ENCODE measurements around the gene TJP1.

TJP1 gene

DNA sequence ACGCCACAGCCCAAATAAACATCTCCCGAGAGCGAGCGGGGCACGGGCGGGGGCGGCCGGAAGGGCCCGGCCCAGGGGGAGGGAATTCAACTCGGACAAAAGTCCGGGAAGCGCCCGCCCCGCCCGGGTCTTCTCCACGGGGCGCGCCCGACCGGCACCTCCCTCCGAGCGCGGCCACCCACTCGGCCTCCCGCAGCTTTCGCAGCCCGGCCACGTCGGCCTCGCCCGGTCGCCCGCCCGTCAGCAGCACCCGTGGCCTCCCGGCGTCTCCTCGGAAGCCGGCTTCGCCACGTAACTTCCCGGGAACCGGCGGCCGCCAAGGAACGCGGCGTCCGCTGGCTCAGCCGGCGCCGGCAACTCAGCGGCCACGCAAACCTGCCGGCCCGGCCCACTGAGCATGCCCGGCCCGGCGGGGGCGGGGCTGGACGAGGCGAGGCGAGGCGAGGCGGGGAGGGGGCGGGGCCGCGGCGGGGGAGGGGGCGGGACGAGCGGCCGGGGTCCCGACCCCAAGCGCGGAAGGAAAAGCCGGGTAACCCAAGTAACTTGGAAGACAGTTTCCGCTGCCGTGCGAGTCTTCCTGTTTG lies at the start of gene TJP1:
Gene TJP1, minus strand, starts transcription at position 369 of the 584 bp plus-strand sequence. CDS start 440 bp downstream, outside the sequence.
- ATAC-seq, result peak; percentile 88
- no peak for TF ChIP-seq ZNF565 (CRISPR knock-in tag; conservative IDR thresholded peaks at IDR 0.05; ENCODE audit: low read depth)
- no peak for TF ChIP-seq RARB (CRISPR knock-in tag; IDR thresholded peaks at IDR 0.05)
- TF ChIP-seq, protein P1, sequence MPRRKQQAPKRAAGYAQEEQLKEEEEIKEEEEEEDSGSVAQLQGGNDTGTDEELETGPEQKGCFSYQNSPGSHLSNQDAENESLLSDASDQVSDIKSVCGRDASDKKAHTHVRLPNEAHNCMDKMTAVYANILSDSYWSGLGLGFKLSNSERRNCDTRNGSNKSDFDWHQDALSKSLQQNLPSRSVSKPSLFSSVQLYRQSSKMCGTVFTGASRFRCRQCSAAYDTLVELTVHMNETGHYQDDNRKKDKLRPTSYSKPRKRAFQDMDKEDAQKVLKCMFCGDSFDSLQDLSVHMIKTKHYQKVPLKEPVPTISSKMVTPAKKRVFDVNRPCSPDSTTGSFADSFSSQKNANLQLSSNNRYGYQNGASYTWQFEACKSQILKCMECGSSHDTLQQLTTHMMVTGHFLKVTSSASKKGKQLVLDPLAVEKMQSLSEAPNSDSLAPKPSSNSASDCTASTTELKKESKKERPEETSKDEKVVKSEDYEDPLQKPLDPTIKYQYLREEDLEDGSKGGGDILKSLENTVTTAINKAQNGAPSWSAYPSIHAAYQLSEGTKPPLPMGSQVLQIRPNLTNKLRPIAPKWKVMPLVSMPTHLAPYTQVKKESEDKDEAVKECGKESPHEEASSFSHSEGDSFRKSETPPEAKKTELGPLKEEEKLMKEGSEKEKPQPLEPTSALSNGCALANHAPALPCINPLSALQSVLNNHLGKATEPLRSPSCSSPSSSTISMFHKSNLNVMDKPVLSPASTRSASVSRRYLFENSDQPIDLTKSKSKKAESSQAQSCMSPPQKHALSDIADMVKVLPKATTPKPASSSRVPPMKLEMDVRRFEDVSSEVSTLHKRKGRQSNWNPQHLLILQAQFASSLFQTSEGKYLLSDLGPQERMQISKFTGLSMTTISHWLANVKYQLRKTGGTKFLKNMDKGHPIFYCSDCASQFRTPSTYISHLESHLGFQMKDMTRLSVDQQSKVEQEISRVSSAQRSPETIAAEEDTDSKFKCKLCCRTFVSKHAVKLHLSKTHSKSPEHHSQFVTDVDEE (CRISPR knock-in tag; IDR thresholded peaks at IDR 0.05), result no peak
- no peak for TF ChIP-seq SNAI2 (CRISPR knock-in tag; IDR thresholded peaks at IDR 0.05)
- TF ChIP-seq ARNTL (CRISPR knock-in tag; IDR thresholded peaks at IDR 0.05; ENCODE audit: borderline replicate concordance, low read depth), result no peak
- no peak for TF ChIP-seq PPARA (CRISPR knock-in tag; IDR thresholded peaks at IDR 0.05; ENCODE audit: borderline replicate concordance)
- TF ChIP-seq ZFP30 (CRISPR knock-in tag; IDR thresholded peaks at IDR 0.05), result no peak
- no peak for TF ChIP-seq BACH2 (CRISPR knock-in tag; IDR thresholded peaks at IDR 0.05; ENCODE audit: borderline replicate concordance)
- TF ChIP-seq, protein P2, sequence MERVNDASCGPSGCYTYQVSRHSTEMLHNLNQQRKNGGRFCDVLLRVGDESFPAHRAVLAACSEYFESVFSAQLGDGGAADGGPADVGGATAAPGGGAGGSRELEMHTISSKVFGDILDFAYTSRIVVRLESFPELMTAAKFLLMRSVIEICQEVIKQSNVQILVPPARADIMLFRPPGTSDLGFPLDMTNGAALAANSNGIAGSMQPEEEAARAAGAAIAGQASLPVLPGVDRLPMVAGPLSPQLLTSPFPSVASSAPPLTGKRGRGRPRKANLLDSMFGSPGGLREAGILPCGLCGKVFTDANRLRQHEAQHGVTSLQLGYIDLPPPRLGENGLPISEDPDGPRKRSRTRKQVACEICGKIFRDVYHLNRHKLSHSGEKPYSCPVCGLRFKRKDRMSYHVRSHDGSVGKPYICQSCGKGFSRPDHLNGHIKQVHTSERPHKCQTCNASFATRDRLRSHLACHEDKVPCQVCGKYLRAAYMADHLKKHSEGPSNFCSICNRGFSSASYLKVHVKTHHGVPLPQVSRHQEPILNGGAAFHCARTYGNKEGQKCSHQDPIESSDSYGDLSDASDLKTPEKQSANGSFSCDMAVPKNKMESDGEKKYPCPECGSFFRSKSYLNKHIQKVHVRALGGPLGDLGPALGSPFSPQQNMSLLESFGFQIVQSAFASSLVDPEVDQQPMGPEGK (CRISPR knock-in tag; IDR thresholded peaks at IDR 0.05; ENCODE audit: borderline replicate concordance), result no peak
- TF ChIP-seq, protein P3, sequence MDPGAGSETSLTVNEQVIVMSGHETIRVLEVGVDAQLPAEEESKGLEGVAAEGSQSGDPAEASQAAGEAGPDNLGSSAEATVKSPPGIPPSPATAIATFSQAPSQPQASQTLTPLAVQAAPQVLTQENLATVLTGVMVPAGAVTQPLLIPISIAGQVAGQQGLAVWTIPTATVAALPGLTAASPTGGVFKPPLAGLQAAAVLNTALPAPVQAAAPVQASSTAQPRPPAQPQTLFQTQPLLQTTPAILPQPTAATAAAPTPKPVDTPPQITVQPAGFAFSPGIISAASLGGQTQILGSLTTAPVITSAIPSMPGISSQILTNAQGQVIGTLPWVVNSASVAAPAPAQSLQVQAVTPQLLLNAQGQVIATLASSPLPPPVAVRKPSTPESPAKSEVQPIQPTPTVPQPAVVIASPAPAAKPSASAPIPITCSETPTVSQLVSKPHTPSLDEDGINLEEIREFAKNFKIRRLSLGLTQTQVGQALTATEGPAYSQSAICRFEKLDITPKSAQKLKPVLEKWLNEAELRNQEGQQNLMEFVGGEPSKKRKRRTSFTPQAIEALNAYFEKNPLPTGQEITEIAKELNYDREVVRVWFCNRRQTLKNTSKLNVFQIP (CRISPR knock-in tag; IDR thresholded peaks at IDR 0.05; ENCODE audit: borderline replicate concordance, low read depth), result no peak
- no peak for TF ChIP-seq GLIS3 (CRISPR knock-in tag; IDR thresholded peaks at IDR 0.05)
- no peak for TF ChIP-seq ZNF70 (CRISPR knock-in tag; IDR thresholded peaks at IDR 0.05)
- TF ChIP-seq ZC3H10 (CRISPR knock-in tag; IDR thresholded peaks at IDR 0.05), result no peak
- no peak for TF ChIP-seq OSR1 (CRISPR knock-in tag; IDR thresholded peaks at IDR 0.05)
- TF ChIP-seq, protein P4, sequence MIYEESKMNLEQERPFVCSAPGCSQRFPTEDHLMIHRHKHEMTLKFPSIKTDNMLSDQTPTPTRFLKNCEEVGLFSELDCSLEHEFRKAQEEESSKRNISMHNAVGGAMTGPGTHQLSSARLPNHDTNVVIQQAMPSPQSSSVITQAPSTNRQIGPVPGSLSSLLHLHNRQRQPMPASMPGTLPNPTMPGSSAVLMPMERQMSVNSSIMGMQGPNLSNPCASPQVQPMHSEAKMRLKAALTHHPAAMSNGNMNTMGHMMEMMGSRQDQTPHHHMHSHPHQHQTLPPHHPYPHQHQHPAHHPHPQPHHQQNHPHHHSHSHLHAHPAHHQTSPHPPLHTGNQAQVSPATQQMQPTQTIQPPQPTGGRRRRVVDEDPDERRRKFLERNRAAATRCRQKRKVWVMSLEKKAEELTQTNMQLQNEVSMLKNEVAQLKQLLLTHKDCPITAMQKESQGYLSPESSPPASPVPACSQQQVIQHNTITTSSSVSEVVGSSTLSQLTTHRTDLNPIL (CRISPR knock-in tag; IDR thresholded peaks at IDR 0.05; ENCODE audit: low read depth), result no peak
- no peak for TF ChIP-seq TCF4 (CRISPR knock-in tag; IDR thresholded peaks at IDR 0.05; ENCODE audit: borderline replicate concordance)
- no peak for TF ChIP-seq TOX (CRISPR knock-in tag; IDR thresholded peaks at IDR 0.05; ENCODE audit: borderline replicate concordance)
- no peak for TF ChIP-seq CSDC2 (CRISPR knock-in tag; IDR thresholded peaks at IDR 0.05)

DNA sequence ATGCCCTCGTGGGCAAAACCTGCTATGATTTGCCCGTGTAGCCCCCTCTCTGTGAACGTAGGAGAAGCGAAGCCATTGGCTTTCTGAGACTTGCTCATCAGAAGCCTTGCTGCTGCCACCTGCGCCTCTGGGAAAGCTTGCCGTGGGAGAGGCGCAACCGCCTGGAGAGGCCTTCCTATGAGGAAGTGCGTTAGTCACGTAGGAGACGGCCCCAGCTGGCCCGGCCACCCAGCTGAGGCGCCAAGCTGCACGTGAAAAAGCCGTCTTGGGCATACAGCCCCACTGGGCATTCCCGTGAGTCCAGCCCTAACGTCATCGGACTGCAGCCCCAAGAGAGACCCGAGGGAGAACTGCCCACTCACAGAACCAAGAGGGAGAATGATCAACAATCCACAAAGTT lies 49.1 kb upstream of the TJP1 start:
- no peak for ATAC-seq
- TF ChIP-seq, protein P3 (CRISPR knock-in tag; IDR thresholded peaks at IDR 0.05; ENCODE audit: borderline replicate concordance, low read depth), result no peak
- TF ChIP-seq, protein P1 (CRISPR knock-in tag; IDR thresholded peaks at IDR 0.05), result no peak
- TF ChIP-seq GLIS3 (CRISPR knock-in tag; IDR thresholded peaks at IDR 0.05) (no peak), SNAI2 (CRISPR knock-in tag; IDR thresholded peaks at IDR 0.05) (no peak), ESRRG (CRISPR knock-in tag; IDR thresholded peaks at IDR 0.05) (no peak), ISL1 (CRISPR knock-in tag; IDR thresholded peaks at IDR 0.05) (no peak), CSDC2 (CRISPR knock-in tag; IDR thresholded peaks at IDR 0.05) (no peak), OSR1 (CRISPR knock-in tag; IDR thresholded peaks at IDR 0.05) (no peak), ZFP30 (CRISPR knock-in tag; IDR thresholded peaks at IDR 0.05) (no peak), ZNF70 (CRISPR knock-in tag; IDR thresholded peaks at IDR 0.05) (no peak), BACH2 (CRISPR knock-in tag; IDR thresholded peaks at IDR 0.05; ENCODE audit: borderline replicate concordance) (no peak), CSRNP3 (CRISPR knock-in tag; IDR thresholded peaks at IDR 0.05) (no peak), TOX (CRISPR knock-in tag; IDR thresholded peaks at IDR 0.05; ENCODE audit: borderline replicate concordance) (no peak)
